Measurements from ENCODE around the gene PITPNM3.

Gene PITPNM3

GRCh38 chr17:6517062-6517461 is 39.3 kb downstream of the PITPNM3 start:
- Histone ChIP-seq H4K20me1 (ENCODE audit: insufficient read depth, low read length, poor library complexity, severe bottlenecking) (no peaks in the 10 kb centered on the region), H3K9me2 (replicated peaks; ENCODE audit: low read depth, low read length) (no peaks in the 10 kb centered on the region), H3K4me3 (ENCODE audit: low read length, poor library complexity, severe bottlenecking) (no peak overlapping the region), H3K79me2 (ENCODE audit: insufficient read depth, low read length) (no peaks in the 10 kb centered on the region), H3K9me3 (ENCODE audit: insufficient read depth, low read depth, low read length) (no peaks in the 10 kb centered on the region), H3K36me3 (ENCODE audit: insufficient read depth, low read length) (no peaks in the 10 kb centered on the region), H3F3A (ENCODE audit: low read depth) (no peaks in the 10 kb centered on the region), H2AFZ (ENCODE audit: low read length) (no peak overlapping the region), H3K27me3 (ENCODE audit: insufficient read depth, low read length, poor library complexity, severe bottlenecking) (no peaks in the 10 kb centered on the region), H3K9ac (ENCODE audit: low read depth, low read length, poor library complexity, severe bottlenecking) (no peak overlapping the region), H3K4me1 (ENCODE audit: insufficient read depth, low read length, poor library complexity, severe bottlenecking) (no peaks in the 10 kb centered on the region), H3K4me2 (ENCODE audit: low read depth, low read length, poor library complexity, severe bottlenecking) (no peak overlapping the region)
- TF ChIP-seq EZH2phosphoT487 (IDR thresholded peaks at IDR 0.05; ENCODE audit: borderline replicate concordance) = no peak
- TF ChIP-seq, protein P1, sequence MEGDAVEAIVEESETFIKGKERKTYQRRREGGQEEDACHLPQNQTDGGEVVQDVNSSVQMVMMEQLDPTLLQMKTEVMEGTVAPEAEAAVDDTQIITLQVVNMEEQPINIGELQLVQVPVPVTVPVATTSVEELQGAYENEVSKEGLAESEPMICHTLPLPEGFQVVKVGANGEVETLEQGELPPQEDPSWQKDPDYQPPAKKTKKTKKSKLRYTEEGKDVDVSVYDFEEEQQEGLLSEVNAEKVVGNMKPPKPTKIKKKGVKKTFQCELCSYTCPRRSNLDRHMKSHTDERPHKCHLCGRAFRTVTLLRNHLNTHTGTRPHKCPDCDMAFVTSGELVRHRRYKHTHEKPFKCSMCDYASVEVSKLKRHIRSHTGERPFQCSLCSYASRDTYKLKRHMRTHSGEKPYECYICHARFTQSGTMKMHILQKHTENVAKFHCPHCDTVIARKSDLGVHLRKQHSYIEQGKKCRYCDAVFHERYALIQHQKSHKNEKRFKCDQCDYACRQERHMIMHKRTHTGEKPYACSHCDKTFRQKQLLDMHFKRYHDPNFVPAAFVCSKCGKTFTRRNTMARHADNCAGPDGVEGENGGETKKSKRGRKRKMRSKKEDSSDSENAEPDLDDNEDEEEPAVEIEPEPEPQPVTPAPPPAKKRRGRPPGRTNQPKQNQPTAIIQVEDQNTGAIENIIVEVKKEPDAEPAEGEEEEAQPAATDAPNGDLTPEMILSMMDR (conservative IDR thresholded peaks at IDR 0.05; ENCODE audit: low read length) = no peak

GRCh38 chr17:6514371-6514770 is 42.0 kb downstream of the PITPNM3 start:
- H2AFZ ChIP-seq (ENCODE audit: low read length) = no peak overlapping the region
- no peak overlapping the region for H3K4me3 ChIP-seq (ENCODE audit: low read length, poor library complexity, severe bottlenecking)
- H3K36me3 ChIP-seq (ENCODE audit: insufficient read depth, low read length) = no peaks in the 10 kb centered on the region
- no peaks in the 10 kb centered on the region for H3F3A ChIP-seq (ENCODE audit: low read depth)
- no peak for TF ChIP-seq EZH2phosphoT487 (IDR thresholded peaks at IDR 0.05; ENCODE audit: borderline replicate concordance)
- TF ChIP-seq, protein P1 (conservative IDR thresholded peaks at IDR 0.05; ENCODE audit: low read length) = no peak
- H3K9me3 ChIP-seq (ENCODE audit: insufficient read depth, low read depth, low read length) = no peaks in the 10 kb centered on the region
- H4K20me1 ChIP-seq (ENCODE audit: insufficient read depth, low read length, poor library complexity, severe bottlenecking) = no peaks in the 10 kb centered on the region
- H3K9ac ChIP-seq (ENCODE audit: low read depth, low read length, poor library complexity, severe bottlenecking) = no peak overlapping the region
- H3K4me2 ChIP-seq (ENCODE audit: low read depth, low read length, poor library complexity, severe bottlenecking) = no peak overlapping the region
- no peaks in the 10 kb centered on the region for H3K27me3 ChIP-seq (ENCODE audit: insufficient read depth, low read length, poor library complexity, severe bottlenecking)
- H3K4me1 ChIP-seq (ENCODE audit: insufficient read depth, low read length, poor library complexity, severe bottlenecking) = no peaks in the 10 kb centered on the region
- no peaks in the 10 kb centered on the region for H3K79me2 ChIP-seq (ENCODE audit: insufficient read depth, low read length)
- H3K9me2 ChIP-seq (replicated peaks; ENCODE audit: low read depth, low read length) = no peaks in the 10 kb centered on the region

- Histone ChIP-seq H3K4me3 (ENCODE audit: low read length, poor library complexity, severe bottlenecking) (no peak overlapping the region), H3K9me2 (replicated peaks; ENCODE audit: low read depth, low read length) (no peaks in the 10 kb centered on the region), H3K79me2 (ENCODE audit: insufficient read depth, low read length) (no peaks in the 10 kb centered on the region), H3K4me1 (ENCODE audit: insufficient read depth, low read length, poor library complexity, severe bottlenecking) (no peaks in the 10 kb centered on the region), H2AFZ (ENCODE audit: low read length) (no peak overlapping the region), H3K27me3 (ENCODE audit: insufficient read depth, low read length, poor library complexity, severe bottlenecking) (no peaks in the 10 kb centered on the region), H3K36me3 (ENCODE audit: insufficient read depth, low read length) (no peaks in the 10 kb centered on the region), H3F3A (ENCODE audit: low read depth) (no peaks in the 10 kb centered on the region), H3K9me3 (ENCODE audit: insufficient read depth, low read depth, low read length) (no peaks in the 10 kb centered on the region), H4K20me1 (ENCODE audit: insufficient read depth, low read length, poor library complexity, severe bottlenecking) (no peaks in the 10 kb centered on the region), H3K9ac (ENCODE audit: low read depth, low read length, poor library complexity, severe bottlenecking) (no peak overlapping the region), H3K4me2 (ENCODE audit: low read depth, low read length, poor library complexity, severe bottlenecking) (no peak overlapping the region)
- TF ChIP-seq EZH2phosphoT487 (IDR thresholded peaks at IDR 0.05; ENCODE audit: borderline replicate concordance) = no peak
- TF ChIP-seq, protein P1 (conservative IDR thresholded peaks at IDR 0.05; ENCODE audit: low read length) = no peak
These were observed 43.8 kb downstream of the PITPNM3 start for GRCh38 chr17:6512552-6512951.

All from Loucy (cell line).